ENCODE data around the gene RTL1. TPM values are rescaled to one million over a fixed set of nuclear protein-coding genes. Genes with fewer than 3 reads are reported as not detected.

RTL1 gene
- total and polyA plus RNA-seq, 4 donors: 0.44 to 2.2 (median 1.1) TPM

DNA sequence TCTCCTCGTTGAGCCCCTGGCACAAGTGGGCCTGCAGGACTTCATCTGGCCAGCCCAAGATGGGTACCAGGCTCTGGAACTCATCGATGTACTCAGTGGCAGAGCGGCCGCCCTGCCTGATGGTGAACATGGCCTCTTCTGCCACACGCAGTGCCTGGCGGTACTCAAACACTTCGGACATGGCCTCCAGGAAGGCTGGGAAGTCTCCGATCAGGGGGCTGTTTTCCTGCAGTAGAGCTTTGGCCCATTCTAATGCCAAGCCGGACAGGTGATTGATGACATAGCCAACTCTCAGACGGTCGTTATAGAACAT, 19.8 kb downstream of the RTL1 start:
- no peaks in the 10 kb centered on the region for H3K27me3 ChIP-seq (ENCODE audit: control insufficient read depth, insufficient read depth, low read length)
- no peaks in the 10 kb centered on the region for H3K9me3 ChIP-seq (ENCODE audit: control insufficient read depth, insufficient read depth, low read length)
- no peak overlapping the region for H3K27ac ChIP-seq (ENCODE audit: low read depth, low read length)
- peaks cover 52% of the 10 kb centered on the region for H3K36me3 ChIP-seq (ENCODE audit: control insufficient read depth, insufficient read depth, low read length)
- no peak overlapping the region for H3K4me3 ChIP-seq (ENCODE audit: low read depth, low read length)
- WGBS (ENCODE audit: insufficient coverage): 94% methylated on average over 11 of the region's 11 CpGs
- DNase-seq (ENCODE audit: low read depth in 4 of 6, low spot score in 6 of 6): no peak
- peaks cover 8% of the 10 kb centered on the region for H3K4me1 ChIP-seq (ENCODE audit: control insufficient read depth, insufficient read depth, low read length)

GRCh38 chr14:100882991-100883788, 20.3 kb downstream of the RTL1 start:
- peaks cover 8% of the 10 kb centered on the region for H3K4me1 ChIP-seq (ENCODE audit: control insufficient read depth, insufficient read depth, low read length)
- no peaks in the 10 kb centered on the region for H3K27me3 ChIP-seq (ENCODE audit: control insufficient read depth, insufficient read depth, low read length)
- no peak for DNase-seq (ENCODE audit: low read depth in 4 of 6, low spot score in 6 of 6)
- H3K4me3 ChIP-seq (ENCODE audit: low read depth, low read length): no peak overlapping the region
- no peak overlapping the region for H3K27ac ChIP-seq (ENCODE audit: low read depth, low read length)
- no peaks in the 10 kb centered on the region for H3K9me3 ChIP-seq (ENCODE audit: control insufficient read depth, insufficient read depth, low read length)
- WGBS (ENCODE audit: insufficient coverage): 97% methylated on average over 44 of the region's 46 CpGs
- H3K36me3 ChIP-seq (ENCODE audit: control insufficient read depth, insufficient read depth, low read length): peaks cover 57% of the 10 kb centered on the region

GRCh38 chr14:100882026-100882967, 21.2 kb downstream of the RTL1 start:
- H3K36me3 ChIP-seq (ENCODE audit: control insufficient read depth, insufficient read depth, low read length): peaks cover 61% of the 10 kb centered on the region
- no peak for DNase-seq (ENCODE audit: low read depth in 4 of 6, low spot score in 6 of 6)
- no peaks in the 10 kb centered on the region for H3K27me3 ChIP-seq (ENCODE audit: control insufficient read depth, insufficient read depth, low read length)
- H3K27ac ChIP-seq (ENCODE audit: low read depth, low read length): no peak overlapping the region
- WGBS (ENCODE audit: insufficient coverage): 97% methylated on average over 47 of the region's 49 CpGs
- H3K4me3 ChIP-seq (ENCODE audit: low read depth, low read length): no peak overlapping the region
- H3K4me1 ChIP-seq (ENCODE audit: control insufficient read depth, insufficient read depth, low read length): peaks cover 6% of the 10 kb centered on the region
- no peaks in the 10 kb centered on the region for H3K9me3 ChIP-seq (ENCODE audit: control insufficient read depth, insufficient read depth, low read length)

- Histone ChIP-seq H3K27ac (ENCODE audit: low read depth, low read length) (no peak overlapping the region), H3K4me1 (ENCODE audit: control insufficient read depth, insufficient read depth, low read length) (peaks cover 6% of the 10 kb centered on the region), H3K27me3 (ENCODE audit: control insufficient read depth, insufficient read depth, low read length) (no peaks in the 10 kb centered on the region), H3K4me3 (ENCODE audit: low read depth, low read length) (no peak overlapping the region), H3K36me3 (ENCODE audit: control insufficient read depth, insufficient read depth, low read length) (peaks cover 61% of the 10 kb centered on the region), H3K9me3 (ENCODE audit: control insufficient read depth, insufficient read depth, low read length) (no peaks in the 10 kb centered on the region)
- no peak for DNase-seq (ENCODE audit: low read depth in 4 of 6, low spot score in 6 of 6)
- 96% methylated on average over 37 of the region's 38 CpGs for WGBS (ENCODE audit: insufficient coverage)
Observed at GRCh38 chr14:100881211-100882025, 22.1 kb downstream of the RTL1 start.

DNA sequence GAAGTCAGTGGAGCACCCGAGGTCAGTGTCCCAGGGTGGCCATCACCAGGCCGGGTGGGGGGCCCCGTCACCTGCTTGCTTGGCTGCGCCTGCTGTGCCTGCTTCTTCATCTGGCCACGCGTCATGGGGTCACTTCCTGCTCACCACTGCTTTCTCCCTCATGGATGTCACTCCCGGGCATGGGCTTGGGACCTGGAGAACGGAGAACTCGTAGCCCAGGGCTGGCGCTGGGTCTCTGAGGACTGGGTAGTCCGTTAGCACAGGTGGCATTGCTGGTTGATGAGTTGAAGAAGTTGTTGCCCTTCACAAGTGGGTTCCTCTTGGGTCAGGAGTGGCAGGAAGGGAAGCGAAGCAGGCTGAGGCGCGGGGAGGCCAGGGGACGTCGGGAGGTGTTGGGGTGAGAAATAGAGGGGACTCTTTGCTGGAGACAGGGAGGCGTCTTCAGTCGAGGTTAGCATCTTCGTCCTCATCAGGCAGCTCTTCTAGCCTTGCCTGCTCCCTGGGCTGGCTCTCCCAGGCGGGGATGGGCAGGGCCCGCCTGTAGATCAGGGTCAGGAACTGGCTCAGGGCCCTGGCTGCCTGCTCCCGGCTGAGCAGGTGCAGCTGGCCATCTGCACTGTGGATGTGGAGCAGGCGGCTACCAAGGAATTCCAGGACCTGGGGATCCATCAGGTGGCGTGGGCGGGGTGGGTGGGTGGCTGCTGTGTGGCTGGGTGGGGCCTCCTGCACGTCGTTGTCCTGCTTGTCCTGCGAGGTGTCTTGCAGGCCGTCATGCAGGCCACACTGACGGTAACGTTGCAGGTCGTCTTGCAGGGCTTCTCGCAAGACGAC, 23.0 kb downstream of the RTL1 start:
- Histone ChIP-seq H3K27me3 (ENCODE audit: control insufficient read depth, insufficient read depth, low read length) (no peaks in the 10 kb centered on the region), H3K36me3 (ENCODE audit: control insufficient read depth, insufficient read depth, low read length) (peaks cover 67% of the 10 kb centered on the region), H3K4me1 (ENCODE audit: control insufficient read depth, insufficient read depth, low read length) (peaks cover 6% of the 10 kb centered on the region), H3K27ac (ENCODE audit: low read depth, low read length) (no peak overlapping the region), H3K4me3 (ENCODE audit: low read depth, low read length) (no peak overlapping the region), H3K9me3 (ENCODE audit: control insufficient read depth, insufficient read depth, low read length) (no peaks in the 10 kb centered on the region)
- WGBS (ENCODE audit: insufficient coverage): 95% methylated on average over 33 of the region's 34 CpGs
- no peak for DNase-seq (ENCODE audit: low read depth in 4 of 6, low spot score in 6 of 6)

DNA sequence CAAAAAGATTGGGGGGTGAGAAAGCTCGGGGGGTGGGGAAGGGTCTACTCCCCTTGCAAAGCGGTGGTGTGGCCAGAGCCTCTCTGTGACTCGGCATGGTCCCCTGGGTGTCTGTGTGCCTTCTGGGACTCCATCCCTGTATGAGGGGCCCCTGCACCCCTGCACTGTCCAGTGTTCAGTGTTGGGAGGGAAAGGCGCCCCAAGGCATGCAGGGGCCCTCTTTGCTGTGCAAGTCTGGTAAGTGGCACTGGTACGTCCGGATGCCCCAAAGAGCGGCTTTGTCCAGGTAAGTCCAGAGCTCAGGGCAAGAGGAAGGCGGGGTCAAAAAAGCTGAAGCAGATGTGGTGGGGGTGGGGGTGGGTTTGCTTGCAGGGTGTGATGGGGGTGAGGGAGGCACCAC, 23.7 kb downstream of the RTL1 start:
- Histone ChIP-seq H3K27ac (ENCODE audit: low read depth, low read length) (no peak overlapping the region), H3K9me3 (ENCODE audit: control insufficient read depth, insufficient read depth, low read length) (no peaks in the 10 kb centered on the region), H3K4me1 (ENCODE audit: control insufficient read depth, insufficient read depth, low read length) (peaks cover under 1% of the 10 kb centered on the region), H3K27me3 (ENCODE audit: control insufficient read depth, insufficient read depth, low read length) (no peaks in the 10 kb centered on the region), H3K4me3 (ENCODE audit: low read depth, low read length) (no peak overlapping the region), H3K36me3 (ENCODE audit: control insufficient read depth, insufficient read depth, low read length) (peaks cover 67% of the 10 kb centered on the region)
- no peak for DNase-seq (ENCODE audit: low read depth in 4 of 6, low spot score in 6 of 6)
- WGBS (ENCODE audit: insufficient coverage): 81% methylated on average over 6 of the region's 8 CpGs

DNA sequence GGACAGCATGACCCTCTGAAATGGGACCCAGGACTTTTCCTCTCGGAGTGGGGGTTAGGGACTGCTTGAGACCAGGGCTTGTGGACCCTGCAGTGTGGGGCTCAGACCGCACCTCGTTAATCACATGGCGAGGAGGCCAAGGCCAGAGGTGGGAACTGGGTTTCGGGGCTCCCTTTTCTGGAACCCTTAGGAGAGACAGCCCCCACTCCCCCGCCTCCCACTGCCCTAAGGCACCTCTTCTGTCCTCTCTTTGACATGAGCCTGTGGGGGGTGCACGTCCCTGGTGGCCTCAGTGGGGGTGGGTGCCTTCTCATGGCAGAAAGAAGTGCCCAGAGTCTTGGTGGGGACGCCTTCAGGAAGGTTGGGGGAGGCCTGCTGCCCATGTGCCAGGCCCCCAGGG, 24.3 kb downstream of the RTL1 start:
- Histone ChIP-seq H3K36me3 (ENCODE audit: control insufficient read depth, insufficient read depth, low read length) (peaks cover 69% of the 10 kb centered on the region), H3K4me1 (ENCODE audit: control insufficient read depth, insufficient read depth, low read length) (peaks cover 7% of the 10 kb centered on the region), H3K9me3 (ENCODE audit: control insufficient read depth, insufficient read depth, low read length) (no peaks in the 10 kb centered on the region), H3K27me3 (ENCODE audit: control insufficient read depth, insufficient read depth, low read length) (no peaks in the 10 kb centered on the region), H3K27ac (ENCODE audit: low read depth, low read length) (no peak overlapping the region), H3K4me3 (ENCODE audit: low read depth, low read length) (no peak overlapping the region)
- no peak for DNase-seq (ENCODE audit: low read depth in 4 of 6, low spot score in 6 of 6)
- 89% methylated on average over 5 of the region's 8 CpGs for WGBS (ENCODE audit: insufficient coverage)

GRCh38 chr14:100878271-100879146, 25.0 kb downstream of the RTL1 start:
- DNase-seq (ENCODE audit: low read depth in 4 of 6, low spot score in 6 of 6): no peak
- no peaks in the 10 kb centered on the region for H3K27me3 ChIP-seq (ENCODE audit: control insufficient read depth, insufficient read depth, low read length)
- no peak overlapping the region for H3K27ac ChIP-seq (ENCODE audit: low read depth, low read length)
- no peaks in the 10 kb centered on the region for H3K9me3 ChIP-seq (ENCODE audit: control insufficient read depth, insufficient read depth, low read length)
- H3K4me3 ChIP-seq (ENCODE audit: low read depth, low read length): no peak overlapping the region
- 87% methylated on average over 8 of the region's 11 CpGs for WGBS (ENCODE audit: insufficient coverage)
- H3K36me3 ChIP-seq (ENCODE audit: control insufficient read depth, insufficient read depth, low read length): peaks cover 63% of the 10 kb centered on the region
- H3K4me1 ChIP-seq (ENCODE audit: control insufficient read depth, insufficient read depth, low read length): peaks cover 9% of the 10 kb centered on the region
